Uterus (tissue), 4 donors: Measurements from ENCODE around the gene AP2A1. TPM values are rescaled to one million over a fixed set of nuclear protein-coding genes. Genes with fewer than 3 reads are reported as not detected.

Experiments used
- DNase-seq, 2 donors: peaks; one replicate each; pipeline ENCODE4 v3.0.0-alpha.2; 2019 to 2020
- H3K27ac ChIP-seq, 2 donors: fragments of 200-600 bp; sonication (generic); 1 replicate in 1 of 2; 2 replicates in 1 of 2; pipeline ENCODE4 v1.5.1; 2016 to 2018
- H3K27me3 ChIP-seq, 2 donors: fragments of 200-600 bp; sonication (generic); one replicate each; pipeline ENCODE4 v1.5.1; 2018 to 2019; ENCODE audit warnings: control low read depth in 1 of 2
- H3K36me3 ChIP-seq, 2 donors: fragments of 200-600 bp; sonication (generic); one replicate each; pipeline ENCODE4 v1.5.1; 2019; ENCODE audit warnings: control low read depth in 1 of 2
- H3K4me1 ChIP-seq, 2 donors: fragments of 200-600 bp; sonication (generic); one replicate each; pipeline ENCODE4 v1.5.1; 2018 to 2019; ENCODE audit warnings: control low read depth in 1 of 2
- H3K4me3 ChIP-seq, 2 donors: fragments of 200-600 bp; sonication (generic); 1 replicate in 1 of 2; 2 replicates in 1 of 2; pipeline ENCODE4 v1.5.1; 2018 to 2019; ENCODE audit warnings: mild to moderate bottlenecking in 1 of 2
- H3K9me3 ChIP-seq, 2 donors: fragments of 200-600 bp; sonication (generic); one replicate each; pipeline ENCODE4 v1.5.1; 2019; ENCODE audit warnings: control low read depth in 1 of 2
- CTCF ChIP-seq, 4 experiments: fragments of 200-600 bp in 2 of 4; fragments of 450-650 bp in 2 of 4; sonication (generic) in 2 of 4; IDR thresholded peaks; one replicate each; pipeline ENCODE4 v1.5.1; 2016 to 2019; ENCODE audit warnings: antibody characterized with exemption in 4 of 4, mild to moderate bottlenecking in 2 of 4, moderate library complexity in 1 of 4
- POLR2A ChIP-seq, 2 donors: fragments of 450-650 bp; IDR thresholded peaks; one replicate each; pipeline ENCODE4 v1.6.1; 2016; ENCODE audit warnings: antibody characterized with exemption in 2 of 2, mild to moderate bottlenecking in 1 of 2, moderate library complexity in 1 of 2
- intact Hi-C: fragments of 100-400 bp; cut with DNase I; formaldehyde crosslinking; loops from one replicate; pipeline ENCODE4 v1.15.1; 2023; ENCODE audit warnings: low total_unique reads
- total RNA-seq, 4 donors: library from RNA; depleted of rRNA in 3 of 4; stranded (reverse); fragments of >200 nt in 3 of 4; gene quantifications; one replicate each; pipeline versions ENCODE4 v1.1.0 to v1.2.4, GENCODE V29; 2014 to 2023
- donor health status: DM: yes; HTN: yes; CAD: no.

The AP2A1 gene
- total RNA-seq, 4 donors from 2014 or later: 47.1 to 114 (median 54.7) TPM

DNA sequence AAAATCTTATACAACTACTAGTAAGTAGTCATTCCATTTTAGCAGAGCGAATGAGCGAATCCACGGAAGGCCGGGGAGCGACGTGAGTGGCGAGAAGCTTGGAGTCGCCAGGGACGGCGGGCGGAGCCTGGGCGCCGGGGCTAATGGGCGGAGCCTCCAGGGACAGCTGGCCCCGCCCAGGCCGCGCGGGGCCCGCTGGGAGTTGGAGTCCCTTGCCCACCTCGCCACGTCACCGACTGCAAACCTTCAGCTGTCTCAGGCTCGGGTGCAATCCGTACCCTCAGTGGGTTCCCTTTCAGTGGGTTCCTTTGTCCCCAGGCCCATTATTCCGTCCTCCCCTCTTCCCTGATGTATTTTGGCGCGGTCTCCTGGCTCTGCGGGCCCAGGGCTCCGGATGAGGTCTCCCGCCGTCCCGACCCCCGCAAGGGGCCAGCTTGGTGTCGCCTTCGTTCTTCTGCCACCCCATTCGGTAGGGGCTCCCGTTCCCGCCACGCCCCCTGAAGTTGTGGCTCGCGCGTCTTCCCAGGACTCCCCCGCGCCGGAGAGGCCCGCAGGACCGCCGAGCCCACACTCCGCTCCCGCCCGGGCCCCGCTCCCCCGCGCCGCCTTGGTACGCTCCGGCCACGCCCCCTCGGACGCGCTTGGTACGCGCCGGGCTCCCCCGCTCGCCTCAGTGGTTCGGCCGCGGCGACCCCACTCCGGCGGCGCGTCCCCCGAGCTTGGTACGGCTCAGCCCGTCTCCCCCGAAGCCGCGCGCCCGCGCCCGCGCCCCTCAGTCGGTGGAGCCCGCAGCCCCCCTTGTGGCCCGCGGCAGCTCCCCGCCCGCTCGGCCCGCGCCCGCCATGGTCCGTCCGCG is 83.9 kb downstream of the AP2A1 start, which contains the start of gene PTOV1:
PTOV1 (plus strand) TSS at position 673 of the 856 bp plus-strand sequence.
- Histone ChIP-seq H3K9me3 (no peaks in the 10 kb centered on the region), H3K36me3 (no peaks in the 10 kb centered on the region), H3K4me1 (peaks cover 0 to 11% of the 10 kb centered on the region in 2 donors), H3K4me3 (peak within 1 kb of the TSS; percentile 87 to 93), H3K27me3 (no peaks in the 10 kb centered on the region), H3K27ac (peak within 1 kb of the TSS; percentile 100)
- intact Hi-C loops: no loop called here
- TF ChIP-seq CTCF (IDR thresholded peaks at IDR 0.05) (peak in 1 of 4 experiments; percentile 11), POLR2A (IDR thresholded peaks at IDR 0.05) (peak; percentile 66 to 91)
- peak; percentile 92 to 93 for DNase-seq

DNA sequence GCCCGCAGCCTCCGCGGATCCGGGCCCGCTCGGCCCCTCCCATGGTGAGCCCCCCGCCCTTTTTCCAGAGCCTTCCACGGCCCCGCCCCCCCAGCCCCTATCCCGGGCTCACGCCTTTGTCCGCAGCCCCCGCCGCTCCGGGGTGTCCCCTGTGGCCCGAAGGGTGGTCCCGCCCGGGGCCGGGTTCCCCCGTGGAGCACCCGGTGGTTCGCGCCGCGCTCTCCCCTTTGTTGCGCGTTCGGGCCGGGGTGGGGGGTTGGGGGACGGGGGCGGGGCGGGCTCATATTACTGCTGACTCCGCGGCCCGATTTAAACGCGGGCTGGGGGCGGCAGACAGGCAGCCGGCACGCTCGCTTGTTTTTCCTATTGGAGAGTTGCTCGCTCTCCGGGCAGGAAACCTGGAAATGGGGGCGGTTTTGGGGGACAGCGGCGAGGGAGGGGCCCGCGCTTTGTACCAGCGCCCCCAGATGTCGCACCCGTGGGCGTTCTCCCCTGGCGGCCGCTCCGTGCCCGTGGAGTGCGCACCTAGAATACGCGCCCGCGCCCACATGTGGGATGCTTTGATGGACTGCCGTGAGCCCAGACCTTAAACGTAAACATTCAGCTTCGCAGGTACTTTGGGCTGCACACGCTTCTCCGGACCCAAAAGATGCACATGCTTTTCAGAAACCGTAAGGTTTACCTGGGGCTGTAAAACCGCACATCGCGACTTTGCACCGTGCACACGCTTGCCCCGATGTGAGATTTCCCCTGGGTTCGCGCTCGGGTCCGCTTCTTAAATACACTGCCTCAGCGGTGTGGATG is 84.9 kb downstream of the AP2A1 start:
- no peaks in the 10 kb centered on the region for H3K9me3 ChIP-seq
- H3K36me3 ChIP-seq: no peaks in the 10 kb centered on the region
- H3K4me1 ChIP-seq: peaks cover 0 to 11% of the 10 kb centered on the region in 2 donors
- intact Hi-C loops: no loop called here
- H3K4me3 ChIP-seq: peak overlapping the region; percentile 87 to 93
- H3K27me3 ChIP-seq: no peaks in the 10 kb centered on the region
- TF ChIP-seq CTCF (IDR thresholded peaks at IDR 0.05) (no peak), POLR2A (IDR thresholded peaks at IDR 0.05) (no peak)
- peak; percentile 40 to 51 for DNase-seq
- peak overlapping the region; percentile 100 for H3K27ac ChIP-seq

DNA sequence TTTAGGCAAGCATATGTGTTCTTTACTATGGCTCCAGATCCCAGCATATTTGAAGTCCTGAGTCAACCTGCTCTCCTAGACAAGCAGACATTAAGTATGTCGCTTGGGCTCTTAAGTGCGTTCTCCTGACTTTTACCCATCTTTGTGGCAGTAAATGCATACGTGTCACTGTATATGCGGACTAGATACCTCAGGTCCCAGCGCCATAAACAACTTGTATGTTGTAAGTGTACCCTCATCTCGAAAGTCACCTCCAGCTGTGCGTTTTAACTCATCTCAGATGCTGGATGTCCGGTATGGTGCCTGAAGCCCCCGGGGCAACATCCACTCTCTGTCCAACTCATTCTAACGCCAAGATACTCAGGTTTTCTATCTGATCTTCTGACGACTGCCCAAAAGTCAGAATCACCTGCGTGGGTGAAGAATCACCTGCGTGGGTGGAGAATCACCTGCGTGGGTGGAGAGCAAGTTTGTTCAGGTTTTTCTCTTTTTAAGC is 85.9 kb downstream of the AP2A1 start:
- H3K27ac ChIP-seq: no peak overlapping the region
- TF ChIP-seq POLR2A (IDR thresholded peaks at IDR 0.05) (no peak), CTCF (IDR thresholded peaks at IDR 0.05) (no peak)
- no peaks in the 10 kb centered on the region for H3K36me3 ChIP-seq
- intact Hi-C loops: no loop called here
- no peaks in the 10 kb centered on the region for H3K27me3 ChIP-seq
- DNase-seq: no peak
- H3K4me1 ChIP-seq: peaks cover 0 to 11% of the 10 kb centered on the region in 2 donors
- H3K9me3 ChIP-seq: no peaks in the 10 kb centered on the region
- H3K4me3 ChIP-seq: peak overlapping the region; percentile 87 to 93

DNA sequence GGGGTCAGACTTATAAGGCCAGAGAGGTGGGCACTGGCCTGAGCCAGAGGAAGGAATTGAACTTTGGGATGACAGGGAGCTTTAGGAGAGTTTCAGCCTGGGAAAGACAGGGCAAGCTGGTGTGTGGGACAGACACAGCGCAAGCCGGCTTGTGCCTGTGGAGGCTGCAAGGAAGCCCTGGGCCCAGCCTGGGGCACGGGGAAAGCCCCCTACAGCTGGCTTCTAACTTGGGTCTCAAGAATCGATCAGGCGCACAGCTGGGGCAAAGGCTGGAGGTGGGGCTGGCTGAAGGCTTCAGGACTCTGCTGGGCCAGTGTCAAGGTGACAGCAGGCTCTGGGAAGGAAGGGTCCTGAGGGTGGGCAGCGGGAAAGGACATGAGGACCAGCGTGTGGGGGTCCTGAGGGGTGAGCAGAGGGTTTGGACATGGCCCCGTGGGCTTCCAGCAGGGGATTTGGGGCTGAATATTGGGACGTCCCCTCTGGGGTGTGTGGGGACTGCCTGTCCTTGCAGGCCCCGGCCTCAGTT is 87.1 kb downstream of the AP2A1 start:
- Histone ChIP-seq H3K27me3 (no peaks in the 10 kb centered on the region), H3K27ac (peak overlapping the region in 1 of 2 donors; percentile 11), H3K4me3 (no peak overlapping the region), H3K4me1 (peaks cover 0 to 11% of the 10 kb centered on the region in 2 donors), H3K9me3 (no peaks in the 10 kb centered on the region), H3K36me3 (no peaks in the 10 kb centered on the region)
- DNase-seq: no peak
- TF ChIP-seq POLR2A (IDR thresholded peaks at IDR 0.05): no peak
- TF ChIP-seq CTCF (IDR thresholded peaks at IDR 0.05): no peak
- intact Hi-C loops: no loop called here
